Fibroblast of skin of left biceps (primary cell): ENCODE results near the gene SORBS1.

Experiments
- DNase-seq, 2 experiments: peaks; one replicate each; pipeline ENCODE4 v3.0.0-alpha.2; 2013; ENCODE audit warnings: low read depth in 2 of 2

Gene SORBS1

DNA sequence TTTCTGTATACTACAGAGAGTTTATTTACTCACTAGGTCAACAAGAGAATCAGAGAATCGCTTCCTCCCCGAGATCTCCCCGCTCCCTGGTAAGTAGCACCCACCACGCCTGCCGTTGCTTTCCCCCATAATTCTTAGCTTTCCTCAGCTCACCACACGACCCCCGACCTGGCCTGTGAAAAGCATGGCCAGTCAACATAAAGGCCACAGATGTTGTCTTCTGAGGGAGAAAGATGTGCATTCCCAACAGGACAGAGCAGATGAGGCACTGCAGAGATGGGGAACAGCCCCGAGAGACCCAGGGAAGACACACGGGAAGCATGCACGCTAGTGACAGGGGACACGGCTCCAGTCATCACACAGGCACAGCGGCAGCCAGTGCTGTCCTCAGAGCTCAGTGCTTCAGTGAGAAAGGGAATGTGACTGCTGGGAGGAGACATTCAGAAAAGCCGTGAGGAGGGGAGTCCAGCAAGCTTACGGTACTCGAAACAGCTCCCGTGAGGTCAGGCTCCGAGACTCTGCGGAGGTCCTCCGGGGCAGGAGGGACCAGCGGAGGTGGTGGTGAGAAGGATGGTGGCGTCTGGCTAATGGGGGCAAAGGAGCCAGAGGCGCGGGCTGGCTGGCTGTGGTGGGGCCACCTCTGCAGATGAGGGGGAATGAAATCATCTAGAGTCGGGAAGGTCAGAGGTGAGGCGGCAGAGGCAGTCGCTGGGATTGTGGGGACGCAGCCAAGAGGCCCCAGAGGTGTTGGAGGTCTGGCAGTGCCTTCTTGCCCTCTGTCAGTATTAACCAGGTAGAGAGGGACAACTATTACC is 146.9 kb downstream of the SORBS1 start:
- no peak for DNase-seq

DNA sequence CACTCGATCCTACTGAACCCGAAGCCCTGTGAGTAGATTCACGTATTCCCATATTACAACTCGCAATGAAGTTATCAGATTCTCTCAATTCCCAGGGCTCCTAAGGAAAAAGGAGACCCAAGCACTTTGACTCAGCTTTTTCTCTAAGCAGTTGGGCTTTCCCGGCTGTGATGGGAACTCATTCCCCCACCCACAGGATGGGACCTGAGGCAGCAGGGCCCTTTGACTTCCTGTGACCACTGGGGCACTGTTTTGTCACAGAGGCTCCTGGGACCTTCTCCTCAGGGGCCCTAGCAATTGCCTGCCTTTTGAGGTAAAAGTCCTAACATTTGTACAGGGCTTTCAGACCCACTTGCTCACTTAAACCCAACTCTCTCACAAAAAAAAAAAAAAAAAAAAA is 147.6 kb downstream of the SORBS1 start:
- DNase-seq = no peak

DNA sequence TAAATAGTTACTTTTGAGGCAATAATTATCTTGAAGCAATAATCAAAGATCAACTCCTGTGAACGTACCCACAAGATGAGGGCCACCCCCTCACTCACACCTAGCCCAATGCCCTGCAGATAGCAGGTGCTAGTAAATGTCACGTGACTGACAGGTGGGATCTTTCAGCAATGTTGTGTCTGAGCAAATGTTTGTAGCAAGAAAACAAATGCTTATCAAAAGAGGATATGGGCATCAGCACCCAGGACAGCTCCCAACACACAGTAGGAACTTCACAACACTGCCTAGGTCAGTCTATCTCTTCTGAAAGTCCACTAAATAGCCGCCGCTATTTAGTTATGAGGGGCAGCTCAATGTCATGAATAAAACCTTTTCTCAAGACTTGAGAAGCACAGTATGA is 149.5 kb downstream of the SORBS1 start:
- no peak for DNase-seq

DNA sequence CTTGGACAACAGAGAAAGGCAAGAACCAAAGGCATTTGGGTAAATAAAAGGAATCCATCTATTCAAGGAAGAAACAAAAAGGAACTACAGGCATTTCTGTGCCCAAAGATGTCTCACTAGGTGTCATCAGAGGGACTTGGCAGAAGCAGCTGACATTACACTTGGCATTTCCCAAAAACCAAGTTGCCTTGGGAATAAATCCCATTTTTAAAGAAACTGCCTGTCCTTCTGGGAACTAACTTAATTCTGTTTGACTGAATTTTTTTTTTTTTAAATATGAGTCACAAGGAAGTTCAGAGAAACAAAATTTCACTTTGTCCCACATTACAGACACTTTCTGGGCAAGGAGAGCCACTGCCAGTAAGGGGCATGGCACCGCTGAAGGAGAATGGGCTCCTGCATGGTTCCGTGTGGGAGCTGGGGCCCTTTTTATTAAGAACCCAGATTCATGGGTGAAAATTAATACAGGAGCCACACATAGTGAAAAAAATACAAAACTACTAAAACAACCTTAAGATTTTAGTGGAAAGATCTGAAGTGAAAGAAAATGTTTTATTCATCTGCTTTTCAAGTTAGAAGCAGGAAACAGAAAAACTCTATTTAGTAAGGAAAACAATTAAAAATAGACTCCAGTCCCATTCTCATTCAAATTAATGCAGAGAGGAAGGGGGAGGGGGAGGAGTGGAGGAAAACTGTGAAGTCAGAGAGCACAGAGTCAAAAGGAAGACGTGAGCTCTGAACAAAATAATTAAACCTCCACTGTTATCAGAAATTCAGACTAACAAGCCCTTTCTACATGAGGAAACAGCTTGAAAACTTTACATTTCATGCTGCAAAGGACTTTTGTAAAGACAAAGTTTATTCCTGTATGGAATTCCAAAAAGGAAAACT is 151.9 kb downstream of the SORBS1 start:
- DNase-seq = no peak

DNA sequence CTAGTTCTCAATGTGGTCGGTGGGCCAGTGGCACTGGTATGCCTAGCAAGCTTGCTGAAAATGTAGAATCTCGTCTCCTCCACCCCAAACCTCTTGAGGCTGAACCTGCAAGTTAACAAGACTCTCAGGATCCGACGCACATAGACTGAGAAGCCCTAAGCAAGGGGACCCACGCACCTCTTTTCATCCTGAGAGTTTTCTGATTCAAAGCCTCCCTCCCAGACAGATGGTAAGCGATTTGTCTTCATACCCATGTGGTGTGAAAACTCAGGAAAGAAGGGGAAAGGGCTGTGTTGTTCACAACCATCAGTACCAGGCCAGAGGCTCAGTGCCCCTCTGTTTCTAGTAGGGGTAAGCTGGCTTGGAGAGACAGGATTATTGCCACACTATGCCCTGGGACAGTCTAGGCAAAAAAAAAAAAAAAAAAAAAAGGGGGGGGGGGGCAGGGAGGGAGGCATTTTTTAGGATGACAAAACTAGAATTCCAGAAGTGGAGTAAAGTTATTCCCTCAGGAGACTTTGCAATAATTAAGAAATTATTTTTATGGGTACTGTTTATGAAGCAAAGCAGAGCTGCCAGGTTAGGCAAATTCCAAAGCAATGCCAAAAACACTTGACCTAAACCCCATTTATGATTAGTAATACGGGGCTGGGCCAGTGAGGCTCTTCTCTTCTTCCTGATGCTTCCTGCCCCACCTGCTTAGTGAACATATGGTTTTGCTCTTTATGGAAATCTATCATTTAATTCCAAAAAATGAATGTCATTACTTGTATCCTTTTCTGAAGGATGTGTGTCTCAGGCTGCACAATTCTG is 152.8 kb downstream of the SORBS1 start:
- DNase-seq = no peak

DNA sequence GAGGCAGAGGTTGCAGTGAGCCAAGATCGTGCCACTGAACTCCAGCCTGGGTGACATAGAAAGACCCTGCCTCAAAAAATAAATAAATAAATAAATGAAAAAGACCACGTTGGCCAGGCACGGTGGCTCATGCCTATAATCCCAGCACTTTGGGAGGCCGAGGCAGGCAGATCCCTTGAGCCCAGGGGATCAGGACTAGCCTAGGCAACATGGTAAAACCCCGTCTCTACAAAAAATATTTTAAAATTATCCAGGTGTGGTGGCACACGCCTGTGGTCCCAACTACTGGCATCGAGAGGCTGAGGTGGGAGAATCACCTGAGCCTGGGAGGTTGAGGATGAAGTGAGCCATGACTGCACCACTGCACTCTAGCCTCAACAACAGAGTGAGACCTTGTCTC is 153.6 kb downstream of the SORBS1 start:
- no peak for DNase-seq

DNA sequence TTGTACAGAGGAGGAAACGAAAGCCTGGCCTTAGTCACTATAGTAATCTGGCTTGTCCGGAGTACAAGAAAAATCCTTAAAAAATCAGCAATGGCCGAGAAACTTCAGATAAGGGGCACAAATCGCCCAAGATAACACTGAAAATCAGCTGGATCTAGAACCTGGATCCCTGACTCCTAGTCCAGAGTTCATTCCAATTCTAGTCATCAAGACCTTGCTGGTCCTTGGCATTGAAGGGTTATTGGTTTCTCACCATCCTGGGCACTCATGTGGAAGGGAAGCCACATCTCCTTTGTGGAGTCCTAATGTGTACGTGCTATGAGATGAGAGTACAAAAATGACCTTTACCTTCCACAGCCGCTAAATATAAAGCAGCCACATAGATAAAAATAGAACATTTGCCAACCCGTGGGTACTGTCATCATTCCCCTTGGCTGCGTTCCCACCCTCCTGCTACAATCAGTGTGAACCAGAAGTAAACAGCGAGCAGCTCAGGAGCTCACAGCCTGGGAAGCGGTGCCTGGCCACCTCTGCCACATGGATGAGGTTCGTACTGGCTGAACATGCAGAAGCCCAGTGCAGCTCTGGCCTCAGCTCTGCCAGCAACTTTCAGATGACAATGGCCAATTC is 154.4 kb downstream of the SORBS1 start:
- DNase-seq = no peak

DNA sequence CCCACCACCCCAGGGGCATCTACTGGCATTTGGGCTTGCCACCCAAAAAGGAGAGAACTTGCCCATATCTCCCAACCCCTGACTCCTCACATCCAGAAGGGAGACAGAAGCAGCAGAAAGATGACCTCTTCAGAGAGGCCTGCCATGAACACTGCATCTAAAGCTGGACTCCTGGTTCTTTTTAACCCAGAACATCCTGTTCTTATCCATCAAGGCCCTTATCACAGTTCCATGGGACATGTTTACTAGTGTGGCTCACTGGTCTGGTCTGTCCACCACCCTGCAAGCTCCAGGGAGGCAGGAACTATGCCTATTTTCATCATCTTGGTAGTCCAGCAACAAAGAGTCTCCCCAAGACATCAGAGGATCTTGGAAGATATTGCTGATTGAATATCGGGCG is 155.5 kb downstream of the SORBS1 start:
- no peak for DNase-seq

DNA sequence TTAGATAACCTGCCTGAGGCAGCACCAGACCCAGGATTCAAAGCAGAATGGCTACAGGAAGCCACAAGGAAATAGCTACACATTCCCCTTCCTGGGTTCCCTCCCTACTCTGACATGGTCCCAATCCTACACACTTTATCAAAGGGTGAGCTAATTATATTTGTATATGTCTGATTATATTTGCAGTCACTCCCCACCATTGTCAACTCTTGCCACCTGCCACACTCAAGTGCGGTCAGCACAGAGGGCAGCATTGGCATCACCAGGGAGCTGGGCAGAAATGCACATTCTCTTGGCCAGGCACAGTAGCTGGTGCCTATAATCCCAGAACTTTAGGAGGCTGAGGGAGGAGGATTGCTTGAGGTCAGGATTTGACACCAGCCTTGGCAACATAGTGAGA is 156.3 kb downstream of the SORBS1 start:
- no peak for DNase-seq

DNA sequence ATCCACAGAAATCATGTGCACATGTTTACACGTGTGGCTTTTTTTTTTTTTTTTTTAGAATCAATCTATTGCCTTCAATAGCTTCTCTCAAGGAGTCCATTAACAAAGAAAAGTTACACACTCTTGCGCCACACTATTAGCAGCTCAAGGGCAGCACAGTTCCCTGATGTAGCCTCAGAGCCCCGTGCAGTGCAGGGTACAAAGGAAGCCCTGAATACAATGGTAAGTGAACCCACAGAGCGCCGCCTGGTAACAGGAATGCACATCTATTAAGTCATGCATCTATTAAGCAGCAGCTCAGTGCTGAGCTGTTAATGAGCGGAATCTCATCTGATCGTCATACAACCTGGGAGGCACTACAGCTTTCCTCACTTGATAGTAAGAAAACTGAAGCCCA is 156.7 kb downstream of the SORBS1 start:
- DNase-seq = no peak

DNA sequence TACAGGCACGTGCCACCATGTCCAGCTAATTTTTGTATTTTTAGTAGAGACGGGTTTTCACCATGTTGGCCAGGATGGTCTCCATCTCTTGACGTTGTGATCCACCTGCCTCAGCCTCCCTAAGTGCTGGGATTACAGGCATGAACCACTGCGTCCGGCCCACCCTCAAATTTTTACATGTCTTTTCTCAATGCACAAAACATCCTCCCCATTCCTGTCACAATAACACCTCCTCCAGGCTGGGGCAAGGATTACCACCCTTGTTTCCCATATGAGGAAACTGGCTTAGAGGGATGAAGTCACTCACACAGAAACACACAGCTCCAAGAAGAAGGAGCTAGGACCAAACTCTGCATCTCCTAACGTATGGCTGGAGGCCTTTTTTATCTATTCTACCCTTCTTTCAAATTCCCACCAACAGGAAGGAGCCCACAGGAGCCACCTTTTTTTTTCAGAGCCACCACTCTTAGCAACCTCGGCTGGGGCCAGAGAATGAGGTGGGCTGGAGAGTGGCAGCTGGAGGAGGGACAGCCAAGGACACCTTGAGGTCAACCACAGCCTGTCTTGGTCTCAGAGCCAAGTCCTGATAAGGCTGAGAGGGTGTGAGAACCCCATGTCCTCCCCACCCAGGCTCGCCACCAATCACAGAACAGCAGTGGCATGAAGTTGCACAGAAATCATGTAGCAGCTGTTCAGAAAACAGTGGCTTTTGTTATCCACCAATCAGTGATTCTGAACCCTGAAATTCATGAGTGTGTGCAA is 157.3 kb downstream of the SORBS1 start:
- no peak for DNase-seq

DNA sequence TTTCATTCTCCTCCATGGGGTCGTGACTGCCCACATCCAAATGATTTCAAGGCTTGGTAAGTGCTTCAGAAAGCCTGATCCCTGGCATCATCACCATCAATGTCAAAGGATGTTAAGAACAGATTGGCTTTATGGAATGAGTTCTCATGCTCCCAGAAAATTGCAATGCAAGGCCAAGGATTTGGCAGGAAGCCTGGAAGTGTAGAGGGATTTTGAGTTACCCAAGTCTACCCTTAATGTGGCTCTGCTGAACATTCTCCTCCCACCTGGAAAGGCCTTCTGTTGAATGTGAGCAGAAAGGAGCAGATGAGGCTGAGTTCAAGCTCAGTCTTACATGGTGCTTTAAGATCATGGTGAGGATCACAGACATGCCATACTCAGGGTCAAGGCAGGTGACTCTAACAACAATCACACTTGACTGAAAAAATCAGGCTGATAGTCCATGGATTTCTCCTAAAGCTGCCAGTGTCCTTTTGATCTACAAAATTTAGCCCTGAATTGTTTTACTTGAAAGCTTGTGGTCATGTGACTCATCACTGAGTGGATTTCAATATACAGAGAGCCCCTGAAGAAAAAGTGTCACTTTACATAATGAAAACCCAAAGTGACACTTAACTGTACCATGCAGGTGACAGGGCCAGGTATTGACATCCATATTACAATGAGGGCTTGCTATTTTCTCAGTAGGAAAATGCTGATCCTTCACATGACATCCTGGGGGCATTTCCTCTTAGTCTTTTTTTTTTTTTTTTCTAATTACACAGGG is 159.3 kb downstream of the SORBS1 start:
- no peak for DNase-seq

DNA sequence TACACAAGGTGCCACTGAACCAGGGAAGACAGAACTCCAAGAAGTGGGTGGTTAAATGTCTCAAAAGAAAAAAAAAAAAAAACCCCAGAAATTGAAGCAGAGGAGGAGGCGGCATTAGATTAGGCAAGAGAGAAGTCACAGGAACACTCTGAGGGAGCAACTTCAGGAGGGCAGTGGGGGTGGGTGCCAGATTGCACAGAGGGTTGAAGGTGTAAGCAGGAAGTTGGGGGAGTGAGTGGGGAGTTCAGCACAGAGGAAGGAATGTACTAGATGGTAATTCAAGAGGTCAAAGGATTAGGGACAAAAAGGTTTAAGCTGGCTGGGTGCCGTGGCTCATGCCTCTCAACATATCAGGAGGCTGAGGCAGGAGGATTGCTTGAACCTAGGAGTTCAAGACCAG is 160.4 kb downstream of the SORBS1 start:
- no peak for DNase-seq

DNA sequence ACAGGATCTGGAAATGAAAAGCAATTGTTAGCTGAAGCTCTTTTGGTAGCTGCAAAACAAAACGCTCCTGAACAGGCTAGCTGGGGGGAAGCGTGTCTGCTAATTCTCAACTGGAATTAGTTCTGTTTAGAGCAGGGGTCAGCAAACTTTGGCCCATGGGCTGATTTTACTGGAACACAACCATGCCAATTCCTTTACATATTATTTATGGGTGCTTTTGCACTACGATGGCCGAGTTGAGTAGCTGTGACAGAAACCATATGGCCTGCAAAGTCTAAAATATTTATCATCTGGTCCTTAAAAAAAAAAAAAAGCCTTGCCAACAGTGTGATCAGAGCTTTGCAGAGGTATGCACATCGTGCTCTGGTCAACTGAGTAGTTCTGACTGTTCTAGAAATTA is 162.0 kb downstream of the SORBS1 start:
- DNase-seq = no peak

DNA sequence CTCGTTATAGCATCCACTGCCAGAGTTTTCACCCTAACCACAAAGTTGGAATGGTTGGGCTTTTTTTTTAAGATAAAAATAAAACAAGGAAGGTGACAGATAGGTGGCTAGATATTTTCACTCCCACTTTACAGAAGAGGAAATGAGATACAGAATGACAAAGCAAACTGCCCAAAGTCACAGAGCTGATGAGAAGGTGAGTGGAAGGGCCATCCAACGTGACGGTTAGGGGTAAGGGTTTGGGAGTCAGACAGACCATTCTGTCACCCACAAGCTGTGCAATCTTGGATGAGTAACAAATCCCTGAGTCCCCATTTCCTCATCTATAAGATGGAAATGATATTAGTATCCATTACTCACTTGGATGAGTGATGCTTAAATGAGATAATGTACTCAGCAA is 163.4 kb downstream of the SORBS1 start:
- DNase-seq = no peak

DNA sequence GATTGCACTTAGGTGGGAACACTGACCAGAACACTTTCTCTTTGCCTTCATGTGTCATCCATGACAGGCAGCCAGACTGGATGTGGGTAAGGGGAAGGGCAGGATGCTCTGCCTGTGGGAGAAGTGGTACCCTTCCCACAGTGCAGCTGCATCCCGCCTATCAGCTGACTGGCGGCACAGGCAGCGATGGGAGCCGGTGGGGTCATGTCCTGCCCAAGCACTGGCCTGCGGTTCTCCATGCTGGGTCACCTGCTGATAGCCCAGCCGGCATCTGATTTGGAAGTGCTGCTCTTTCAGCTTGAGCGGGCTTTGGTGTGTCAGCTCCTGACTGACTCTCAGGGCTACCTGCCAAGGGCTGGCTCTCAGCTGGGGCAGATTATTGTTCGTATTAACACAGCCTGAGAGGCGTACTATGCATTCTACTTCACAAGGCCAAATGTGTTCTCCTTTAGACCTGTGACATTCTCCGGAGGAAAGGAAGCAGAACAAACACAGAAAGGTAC is 165.2 kb downstream of the SORBS1 start:
- no peak for DNase-seq

DNA sequence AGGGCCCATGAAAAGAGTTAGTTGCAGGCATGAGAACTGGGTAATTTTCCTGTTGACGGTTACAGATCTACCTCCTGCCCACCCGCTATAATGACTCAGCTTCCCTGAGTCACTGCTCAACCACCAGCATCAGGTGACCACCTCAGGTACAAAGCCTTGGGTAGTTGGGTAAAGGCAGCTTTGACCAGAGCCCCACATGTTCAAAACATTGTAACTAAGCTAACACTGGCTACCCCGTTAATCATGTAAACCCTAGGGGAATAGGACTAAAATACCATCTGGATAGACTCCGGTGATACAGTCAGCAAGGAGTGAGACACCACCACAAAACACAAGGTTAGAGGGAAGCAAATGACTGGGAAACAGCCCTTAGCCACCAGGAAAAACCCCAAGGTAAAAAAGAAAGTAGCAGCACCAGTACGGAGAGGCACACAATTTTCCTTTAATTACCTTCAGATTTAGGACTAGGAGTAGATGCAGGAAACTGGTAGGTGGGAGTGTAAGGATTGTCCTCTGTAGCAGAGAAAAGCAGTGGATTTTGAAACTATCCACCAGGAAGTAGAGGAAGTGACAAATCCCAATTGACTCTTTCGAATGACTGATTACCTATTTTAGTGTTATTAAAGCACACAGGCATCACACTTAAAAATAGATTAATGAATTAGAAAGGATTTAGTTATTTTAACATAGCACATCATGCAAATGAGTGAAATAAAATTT is 166.8 kb downstream of the SORBS1 start:
- DNase-seq = no peak

DNA sequence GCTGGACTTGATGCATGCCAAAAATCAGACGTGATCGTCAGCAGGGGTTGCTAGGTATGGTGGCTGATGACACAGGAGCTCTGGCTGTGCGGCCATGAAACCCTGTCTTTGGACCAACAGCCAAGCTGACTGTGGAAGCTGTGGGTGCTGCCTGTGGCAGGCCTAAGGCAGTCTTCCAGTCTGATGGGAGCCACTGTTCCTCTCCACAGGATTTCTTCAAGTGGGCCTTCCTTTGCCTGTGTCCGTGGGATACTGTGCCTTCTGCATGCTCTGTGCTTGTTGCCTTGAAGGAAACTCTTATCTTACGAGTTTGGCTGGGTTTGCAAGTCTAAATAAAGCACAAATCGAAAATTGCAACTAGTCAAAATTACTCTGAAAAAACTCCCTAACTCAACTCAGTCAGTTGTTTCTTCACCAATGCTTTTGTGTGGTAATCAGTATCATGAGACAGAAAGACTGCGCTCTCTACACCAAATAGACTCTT is 168.4 kb downstream of the SORBS1 start:
- no peak for DNase-seq

DNA sequence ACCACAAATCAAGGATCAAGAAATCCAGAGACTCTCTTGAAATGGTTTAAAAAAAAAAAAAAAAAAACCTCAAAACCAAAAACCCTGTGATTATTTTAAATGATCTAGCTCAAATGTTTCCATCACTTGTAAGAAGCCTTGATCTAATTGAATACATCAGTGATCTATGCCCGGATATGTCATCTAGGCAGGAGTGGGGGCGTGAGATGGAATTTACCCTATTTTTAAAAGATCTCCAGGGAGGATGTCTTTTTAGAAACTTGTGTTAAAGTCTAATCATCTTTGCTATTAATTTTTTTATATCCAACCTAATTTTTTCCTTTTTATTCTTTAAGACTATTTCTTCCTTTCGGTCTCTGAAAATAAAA is 169.0 kb downstream of the SORBS1 start:
- no peak for DNase-seq
